ENCODE data around the gene BAZ1A. TPM values are rescaled to one million over a fixed set of nuclear protein-coding genes. Genes with fewer than 3 reads are reported as not detected.

The BAZ1A gene
- total and polyA plus RNA-seq, 9 of the 15 experiments (the other 6 are each of a cell fraction or from before 2014, with no cell fraction given), result 22.0 to 71.2 (median 39.1) TPM

DNA sequence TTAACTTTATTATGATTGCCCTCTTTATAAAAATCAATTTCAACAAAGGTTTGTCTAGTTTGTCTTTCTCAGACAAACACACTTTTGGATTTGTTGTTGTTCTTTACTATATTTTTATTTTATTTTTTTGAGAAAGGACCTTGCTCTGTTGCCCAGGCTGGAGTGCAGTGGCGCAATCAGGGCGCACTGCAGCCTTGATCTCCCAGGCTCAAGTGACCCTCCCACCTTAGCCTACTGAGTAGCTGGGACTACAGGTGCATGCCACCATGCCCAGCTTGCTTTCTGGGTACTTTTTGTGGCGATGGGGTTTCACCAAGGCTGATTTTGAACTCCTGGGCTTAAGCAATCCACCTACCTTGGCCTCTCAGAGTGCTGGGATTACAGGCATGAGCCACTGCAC lies 96.4 kb downstream of the BAZ1A start:
- H2AFZ ChIP-seq (ENCODE audit: low read depth, low read length), result no peak overlapping the region
- H4K20me1 ChIP-seq (replicated peaks; ENCODE audit: control insufficient read depth, insufficient read depth, low read length), result no peaks in the 10 kb centered on the region
- FAIRE-seq (no peak), ATAC-seq (no peak), DNase-seq (ENCODE audit: extremely low read depth in 1 of 4, low spot score in 3 of 4) (no peak)
- no peaks in the 10 kb centered on the region for H3K79me2 ChIP-seq (ENCODE audit: control insufficient read depth, insufficient read depth, low read length)
- no peaks in the 10 kb centered on the region for H3K27me3 ChIP-seq (ENCODE audit: control insufficient read depth in 2 of 2, insufficient read depth in 2 of 2, low read length in 2 of 2)
- no peaks in the 10 kb centered on the region; a peak in 1 of 5 replicates for H3K4me1 ChIP-seq (replicated peaks in 1 of 2; ENCODE audit: control insufficient read depth in 2 of 2, insufficient read depth in 2 of 2, low read length in 2 of 2)
- BruUV-seq (replicated peaks), result no TSS peak
- POLR2A ChIA-PET, result no interaction called here
- no peaks in the 10 kb centered on the region for H3K9me1 ChIP-seq (ENCODE audit: control insufficient read depth, insufficient read depth, low read length)
- WGBS (ENCODE audit: insufficient coverage, low coverage, missing lambda C conversion rate), result 97% methylated on average over 3 of the region's 3 CpGs
- no peaks in the 10 kb centered on the region for H3K9me3 ChIP-seq (replicated peaks; ENCODE audit: control insufficient read depth, insufficient read depth, low read depth, low read length)
- in situ Hi-C loops (cut with MboI) (no loop called here), intact Hi-C loops (cut with micrococcal nuclease) (no loop called here)
- H3K4me2 ChIP-seq (ENCODE audit: insufficient read depth, low read length), result no peak overlapping the region
- CTCF ChIA-PET (ENCODE audit: low intra/inter-chr PET ratio), result no interaction called here
- no peak overlapping the region for H3K27ac ChIP-seq (ENCODE audit: extremely low read depth, low read depth, low read length)
- H3K4me3 ChIP-seq, result no peak overlapping the region
- peaks cover 81% of the 10 kb centered on the region; the same call in 2 of the 3 replicates for H3K36me3 ChIP-seq (ENCODE audit: control insufficient read depth, insufficient read depth, low read length)
- TF ChIP-seq NR2C2 (CRISPR knock-in tag; IDR thresholded peaks at IDR 0.05) (no peak), NR2C2 (tag; IDR thresholded peaks at IDR 0.05) (no peak), TCFL5 (CRISPR knock-in tag; conservative IDR thresholded peaks at IDR 0.05) (no peak), HEY1 (CRISPR knock-in tag; IDR thresholded peaks at IDR 0.05; ENCODE audit: borderline replicate concordance) (no peak), SRSF9 (IDR thresholded peaks at IDR 0.05; ENCODE audit: borderline replicate concordance, low read depth, low read length) (no peak), ZNF766 (CRISPR knock-in tag; conservative IDR thresholded peaks at IDR 0.05) (no peak), BMI1 (IDR thresholded peaks at IDR 0.05; ENCODE audit: low read length) (no peak), ZNF121 (CRISPR knock-in tag; conservative IDR thresholded peaks at IDR 0.05) (peak; percentile 79)
- no peak overlapping the region for H3K9ac ChIP-seq (ENCODE audit: insufficient read depth in 1 of 2, low read depth in 2 of 2, low read length in 2 of 2)
